PC-9 (cell line): ENCODE measurements around the gene TFCP2L1.

ENCODE experiments used
- CTCF ChIP-seq: fragments of 200-600 bp; sonication (generic); conservative IDR thresholded peaks from 2 replicates; pipeline ENCODE4 v1.6.1; 2017; ENCODE audit warnings: mixed run types, antibody characterized with exemption, mild to moderate bottlenecking, moderate library complexity
- EZH2 ChIP-seq: fragments of 200-600 bp; sonication (generic); IDR thresholded peaks from 2 replicates; pipeline ENCODE4 v1.8.0; 2017; ENCODE audit warnings: antibody characterized with exemption, low read depth

- no peak for TF ChIP-seq EZH2
- no peak for TF ChIP-seq CTCF
Measured at GRCh38 chr2:121189011-121189410, 96.0 kb downstream of the TFCP2L1 start.
